ENCODE data around the gene SVOPL. TPM values are rescaled to one million over a fixed set of nuclear protein-coding genes. Genes with fewer than 3 reads are reported as not detected.

SVOPL gene
- total and polyA plus RNA-seq, 2 donors (not counting 1 experiment from before 2014, with no cell fraction given): not detected

DNA sequence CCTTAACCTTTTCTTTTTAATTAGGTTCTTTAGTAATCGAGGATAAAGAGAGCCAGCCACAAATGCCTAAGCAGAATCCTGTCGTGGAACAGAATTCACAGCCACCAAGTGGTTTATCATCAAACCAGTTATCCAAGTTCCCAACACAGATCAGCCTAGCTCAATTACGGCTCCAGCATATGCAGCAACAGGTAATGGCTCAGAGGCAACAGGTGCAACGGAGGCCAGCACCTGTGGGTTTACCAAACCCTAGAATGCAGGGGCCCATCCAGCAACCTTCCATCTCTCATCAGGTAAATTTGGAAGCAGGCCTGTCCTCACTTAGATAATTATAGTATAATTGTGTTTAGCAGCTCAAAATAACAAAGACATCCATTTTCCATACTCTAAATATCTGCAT lies 146.5 kb downstream of the SVOPL start:
- no peak for TF ChIP-seq EZH2 (IDR thresholded peaks at IDR 0.05; ENCODE audit: low read length, missing control alignments)
- no peak for TF ChIP-seq CTCF (conservative IDR thresholded peaks at IDR 0.05 in 1 of 2, IDR thresholded peaks at IDR 0.05 in 1 of 2; ENCODE audit: low read depth in 1 of 2, low read length in 2 of 2)
- no peak overlapping the region for H3K9ac ChIP-seq (ENCODE audit: insufficient read depth, low read length)
- H4K20me1 ChIP-seq (ENCODE audit: control insufficient read depth, extremely low read depth, insufficient read depth, low read length): no peaks in the 10 kb centered on the region
- H3K79me2 ChIP-seq (ENCODE audit: control insufficient read depth, insufficient read depth, low read length): no peaks in the 10 kb centered on the region
- DNase-seq (ENCODE audit: low read depth in 2 of 2): no peak
- H3K27ac ChIP-seq (ENCODE audit: insufficient read depth, low read length): no peak overlapping the region
- no peaks in the 10 kb centered on the region for H3K27me3 ChIP-seq (ENCODE audit: control insufficient read depth, insufficient read depth, low read length)
- no peaks in the 10 kb centered on the region for H3K9me3 ChIP-seq (ENCODE audit: control insufficient read depth, insufficient read depth, low read depth, low read length)
- no peak overlapping the region for H2AFZ ChIP-seq (ENCODE audit: low read length)
- H3K4me3 ChIP-seq (replicated peaks in 1 of 4; ENCODE audit: control extremely low read depth in 1 of 4, insufficient read depth in 1 of 4, low read depth in 3 of 4, low read length in 4 of 4): no peak overlapping the region
- H3K36me3 ChIP-seq (ENCODE audit: control insufficient read depth, insufficient read depth, low read length): no peaks in the 10 kb centered on the region
- no peak overlapping the region for H3K4me2 ChIP-seq (ENCODE audit: extremely low read depth, insufficient read depth, low read length)
- no peaks in the 10 kb centered on the region for H3K4me1 ChIP-seq (ENCODE audit: control insufficient read depth, extremely low read depth, insufficient read depth, low read length)

DNA sequence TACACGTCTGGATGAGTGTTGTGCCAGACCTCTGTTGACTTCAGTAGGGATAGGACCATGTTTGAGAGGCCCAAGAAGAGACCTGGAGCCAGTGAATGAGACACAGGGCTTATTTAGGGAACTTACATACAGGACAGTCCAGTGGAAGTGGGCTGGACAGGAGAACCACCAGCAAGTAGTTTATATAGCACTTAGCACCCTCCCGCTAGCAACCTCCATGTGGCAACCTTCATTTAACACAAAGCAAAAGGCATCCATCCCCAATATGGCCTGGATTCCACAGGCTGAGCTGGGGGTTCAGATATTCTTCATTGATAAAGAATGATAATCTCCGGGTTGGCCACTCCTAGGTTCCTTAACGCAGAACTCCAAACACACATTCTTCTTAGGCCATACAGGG lies 147.4 kb downstream of the SVOPL start:
- DNase-seq (ENCODE audit: low read depth in 2 of 2): no peak
- H3K27ac ChIP-seq (ENCODE audit: insufficient read depth, low read length): no peak overlapping the region
- no peaks in the 10 kb centered on the region for H3K36me3 ChIP-seq (ENCODE audit: control insufficient read depth, insufficient read depth, low read length)
- no peaks in the 10 kb centered on the region for H3K79me2 ChIP-seq (ENCODE audit: control insufficient read depth, insufficient read depth, low read length)
- H3K27me3 ChIP-seq (ENCODE audit: control insufficient read depth, insufficient read depth, low read length): no peaks in the 10 kb centered on the region
- no peaks in the 10 kb centered on the region for H3K9me3 ChIP-seq (ENCODE audit: control insufficient read depth, insufficient read depth, low read depth, low read length)
- no peak overlapping the region for H3K4me3 ChIP-seq (replicated peaks in 1 of 4; ENCODE audit: control extremely low read depth in 1 of 4, insufficient read depth in 1 of 4, low read depth in 3 of 4, low read length in 4 of 4)
- no peaks in the 10 kb centered on the region for H4K20me1 ChIP-seq (ENCODE audit: control insufficient read depth, extremely low read depth, insufficient read depth, low read length)
- H2AFZ ChIP-seq (ENCODE audit: low read length): no peak overlapping the region
- H3K4me1 ChIP-seq (ENCODE audit: control insufficient read depth, extremely low read depth, insufficient read depth, low read length): no peaks in the 10 kb centered on the region
- TF ChIP-seq CTCF (conservative IDR thresholded peaks at IDR 0.05 in 1 of 2, IDR thresholded peaks at IDR 0.05 in 1 of 2; ENCODE audit: low read depth in 1 of 2, low read length in 2 of 2) (no peak), EZH2 (IDR thresholded peaks at IDR 0.05; ENCODE audit: low read length, missing control alignments) (no peak)
- H3K9ac ChIP-seq (ENCODE audit: insufficient read depth, low read length): no peak overlapping the region
- no peak overlapping the region for H3K4me2 ChIP-seq (ENCODE audit: extremely low read depth, insufficient read depth, low read length)

- DNase-seq (ENCODE audit: low read depth in 2 of 2): no peak
- Histone ChIP-seq H3K4me1 (ENCODE audit: control insufficient read depth, extremely low read depth, insufficient read depth, low read length) (no peaks in the 10 kb centered on the region), H3K4me3 (replicated peaks in 1 of 4; ENCODE audit: control extremely low read depth in 1 of 4, insufficient read depth in 1 of 4, low read depth in 3 of 4, low read length in 4 of 4) (no peak overlapping the region), H3K36me3 (ENCODE audit: control insufficient read depth, insufficient read depth, low read length) (no peaks in the 10 kb centered on the region), H3K27me3 (ENCODE audit: control insufficient read depth, insufficient read depth, low read length) (no peaks in the 10 kb centered on the region), H3K9ac (ENCODE audit: insufficient read depth, low read length) (no peak overlapping the region), H3K9me3 (ENCODE audit: control insufficient read depth, insufficient read depth, low read depth, low read length) (no peaks in the 10 kb centered on the region), H2AFZ (ENCODE audit: low read length) (no peak overlapping the region), H3K27ac (ENCODE audit: insufficient read depth, low read length) (no peak overlapping the region), H3K4me2 (ENCODE audit: extremely low read depth, insufficient read depth, low read length) (no peak overlapping the region), H4K20me1 (ENCODE audit: control insufficient read depth, extremely low read depth, insufficient read depth, low read length) (no peaks in the 10 kb centered on the region), H3K79me2 (ENCODE audit: control insufficient read depth, insufficient read depth, low read length) (no peaks in the 10 kb centered on the region)
- TF ChIP-seq EZH2 (IDR thresholded peaks at IDR 0.05; ENCODE audit: low read length, missing control alignments): no peak
- no peak for TF ChIP-seq CTCF (conservative IDR thresholded peaks at IDR 0.05 in 1 of 2, IDR thresholded peaks at IDR 0.05 in 1 of 2; ENCODE audit: low read depth in 1 of 2, low read length in 2 of 2)
Observed at GRCh38 chr7:138551102-138551501, 150.1 kb downstream of the SVOPL start.

All from fibroblast of lung (primary cell).